ENCODE measurements around the gene INPP5F. TPM values are rescaled to one million over a fixed set of nuclear protein-coding genes. Genes with fewer than 3 reads are reported as not detected.

Gene INPP5F
- total and polyA plus RNA-seq, 8 donors, result 4.6 to 25.7 (median 16.4) TPM

- TF ChIP-seq CTCF (IDR thresholded peaks at IDR 0.05), result no peak
- TF ChIP-seq POLR2A (IDR thresholded peaks at IDR 0.05), result no peak
- TF ChIP-seq EP300 (IDR thresholded peaks at IDR 0.05), result no peak
- no peak for TF ChIP-seq POLR2AphosphoS5 (IDR thresholded peaks at IDR 0.05)
- no peak overlapping the region for H3K4me3 ChIP-seq
- H3K27me3 ChIP-seq, result no peaks in the 10 kb centered on the region
- peaks cover under 1 to 52% (median 44%) of the 10 kb centered on the region in 4 donors for H3K36me3 ChIP-seq
- intact Hi-C loops (cut with DNase I; ENCODE audit: low total_unique reads), result no loop called here
- DNase-seq, result no peak
- H3K9me3 ChIP-seq, result no peaks in the 10 kb centered on the region
- WGBS, 5 donors, result 71 to 81% (median 80%) methylated on average over 3 of the region's 3 CpGs
- H3K27ac ChIP-seq, result no peak overlapping the region
- peaks cover 0 to 10% (median 1%) of the 10 kb centered on the region in 4 donors for H3K4me1 ChIP-seq
These were observed 98.4 kb downstream of the INPP5F start for GRCh38 chr10:119824299-119824698.

GRCh38 chr10:119826771-119827170 lies 100.9 kb downstream of the INPP5F start:
- DNase-seq, result no peak
- Histone ChIP-seq H3K9me3 (no peaks in the 10 kb centered on the region), H3K36me3 (peaks cover 23 to 77% (median 69%) of the 10 kb centered on the region in 4 donors), H3K4me1 (peaks cover 0 to 10% (median 0%) of the 10 kb centered on the region in 4 donors), H3K27ac (no peak overlapping the region), H3K4me3 (no peak overlapping the region), H3K27me3 (no peaks in the 10 kb centered on the region)
- intact Hi-C loops (cut with DNase I; ENCODE audit: low total_unique reads), result no loop called here
- TF ChIP-seq POLR2A (IDR thresholded peaks at IDR 0.05), result no peak
- no peak for TF ChIP-seq EP300 (IDR thresholded peaks at IDR 0.05)
- TF ChIP-seq CTCF (IDR thresholded peaks at IDR 0.05), result no peak
- no peak for TF ChIP-seq POLR2AphosphoS5 (IDR thresholded peaks at IDR 0.05)
- WGBS, 5 donors, result 88 to 95% (median 93%) methylated on average over 6 of the region's 6 CpGs

- no peaks in the 10 kb centered on the region for H3K9me3 ChIP-seq
- H3K4me1 ChIP-seq, result peaks cover 0 to 10% (median 0%) of the 10 kb centered on the region in 4 donors
- H3K27ac ChIP-seq, result no peak overlapping the region
- no peak overlapping the region for H3K4me3 ChIP-seq
- intact Hi-C loops (cut with DNase I; ENCODE audit: low total_unique reads), result no loop called here
- 73 to 82% (median 79%) methylated on average over 4 of the region's 4 CpGs for WGBS, 5 donors
- peaks cover 30 to 82% (median 74%) of the 10 kb centered on the region in 4 donors for H3K36me3 ChIP-seq
- no peak for DNase-seq
- TF ChIP-seq POLR2AphosphoS5 (IDR thresholded peaks at IDR 0.05) (no peak), POLR2A (IDR thresholded peaks at IDR 0.05) (no peak), EP300 (IDR thresholded peaks at IDR 0.05) (no peak)
- no peaks in the 10 kb centered on the region for H3K27me3 ChIP-seq
These were observed 101.6 kb downstream of the INPP5F start for GRCh38 chr10:119827430-119827829.

- WGBS, 5 donors, result 87 to 91% (median 87%) methylated on average over 7 of the region's 7 CpGs
- no peak for DNase-seq
- Histone ChIP-seq H3K36me3 (peaks cover 39 to 82% (median 79%) of the 10 kb centered on the region in 4 donors), H3K9me3 (no peaks in the 10 kb centered on the region), H3K4me1 (peaks cover 0 to 10% (median 0%) of the 10 kb centered on the region in 4 donors), H3K27ac (no peak overlapping the region), H3K4me3 (no peak overlapping the region), H3K27me3 (no peaks in the 10 kb centered on the region)
- intact Hi-C loops (cut with DNase I; ENCODE audit: low total_unique reads), result no loop called here
- TF ChIP-seq POLR2AphosphoS5 (IDR thresholded peaks at IDR 0.05) (no peak), POLR2A (IDR thresholded peaks at IDR 0.05) (no peak), EP300 (IDR thresholded peaks at IDR 0.05) (no peak), CTCF (IDR thresholded peaks at IDR 0.05) (no peak)
These were observed 103.6 kb downstream of the INPP5F start for GRCh38 chr10:119829429-119829828.

- intact Hi-C loops (cut with DNase I; ENCODE audit: low total_unique reads), result no loop called here
- Histone ChIP-seq H3K36me3 (peaks cover 46 to 94% (median 93%) of the 10 kb centered on the region in 4 donors), H3K9me3 (no peaks in the 10 kb centered on the region), H3K27me3 (no peaks in the 10 kb centered on the region), H3K4me1 (peaks cover 0 to 10% (median 0%) of the 10 kb centered on the region in 4 donors), H3K27ac (no peak overlapping the region), H3K4me3 (no peak overlapping the region)
- 72 to 99% (median 92%) methylated on average over 4 of the region's 4 CpGs for WGBS, 5 donors
- no peak for DNase-seq
- TF ChIP-seq POLR2A (IDR thresholded peaks at IDR 0.05) (no peak), EP300 (IDR thresholded peaks at IDR 0.05) (no peak), POLR2AphosphoS5 (IDR thresholded peaks at IDR 0.05) (no peak), CTCF (IDR thresholded peaks at IDR 0.05) (no peak)
These were observed 105.0 kb downstream of the INPP5F start for GRCh38 chr10:119830851-119831250.

All from stomach (tissue), 9 donors.